Activated CD8-positive, alpha-beta memory T cell treated with anti-CD3 and anti-CD28 coated beads for 48 hours (primary cell): Measurements from ENCODE around the gene RPL37A.
"Not testable (repeated sequence)": the region's sequence is repeated elsewhere in the genome, so short reads cannot be mapped to it uniquely, and the experiment has no call there.

Source experiments
- DNase-seq, 3 experiments: peaks; one replicate each; pipeline ENCODE4 v3.0.0-alpha.2; 2020; ENCODE audit warnings: low read depth in 2 of 3, low spot score in 2 of 3

RPL37A gene

DNA sequence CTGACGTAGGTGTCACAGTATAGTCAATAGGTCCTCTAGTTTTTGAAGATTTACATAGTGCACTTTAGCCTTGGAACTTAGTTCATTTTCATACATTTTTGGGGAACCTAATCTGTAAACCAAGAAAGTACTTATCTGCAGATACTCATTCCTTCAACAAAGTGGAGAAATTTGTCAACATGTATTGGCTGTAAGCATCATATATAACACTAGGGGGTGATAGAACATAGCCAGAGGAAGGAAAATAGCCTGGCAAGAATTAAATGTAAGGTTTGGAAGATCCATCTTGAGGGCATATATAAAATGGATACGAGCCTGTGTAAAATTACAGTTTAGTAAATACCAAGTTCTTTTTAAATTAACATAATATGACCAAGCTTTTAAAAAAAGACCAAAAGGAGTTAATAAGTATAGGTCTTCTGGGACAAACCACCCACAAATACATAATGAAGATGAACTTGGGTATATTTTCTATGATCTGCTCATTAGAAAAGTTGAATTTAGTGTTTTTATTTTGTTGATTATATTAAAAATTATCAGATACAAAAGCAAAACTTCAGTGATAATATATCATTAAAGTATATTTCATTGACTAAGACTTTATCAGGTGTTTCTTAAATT, 18.2 kb downstream of the RPL37A start:
- DNase-seq, result no peak

- DNase-seq, result no peak
Observed at GRCh38 chr2:216517447-216518225, 19.0 kb downstream of the RPL37A start.

DNA sequence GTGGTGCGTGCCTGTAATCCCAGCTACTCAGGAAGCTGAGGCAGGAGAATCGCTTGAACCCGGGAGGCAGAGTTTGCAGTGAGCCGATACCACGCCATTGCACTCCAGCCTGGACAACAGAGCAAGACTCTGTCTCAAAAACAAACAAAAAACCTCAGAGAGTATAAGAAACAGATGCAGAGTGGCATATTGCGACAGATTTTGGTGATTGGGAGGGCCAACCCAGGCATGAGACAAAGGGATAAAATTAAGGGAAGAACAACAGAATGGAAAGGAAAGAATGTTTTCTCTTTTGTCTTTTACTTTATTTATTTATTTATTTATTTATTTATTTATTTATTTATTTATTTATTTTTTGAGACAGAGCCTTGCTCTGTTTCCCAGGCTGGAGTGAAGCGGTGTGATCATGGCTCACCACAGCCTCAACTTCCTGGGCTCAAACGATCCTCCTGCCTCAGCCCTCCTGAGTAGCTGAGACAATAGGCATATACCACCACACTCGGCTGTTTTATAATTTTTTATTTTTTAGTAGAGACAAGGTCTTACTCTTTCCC, 20.0 kb downstream of the RPL37A start:
- DNase-seq, result not testable (repeated sequence)

DNA sequence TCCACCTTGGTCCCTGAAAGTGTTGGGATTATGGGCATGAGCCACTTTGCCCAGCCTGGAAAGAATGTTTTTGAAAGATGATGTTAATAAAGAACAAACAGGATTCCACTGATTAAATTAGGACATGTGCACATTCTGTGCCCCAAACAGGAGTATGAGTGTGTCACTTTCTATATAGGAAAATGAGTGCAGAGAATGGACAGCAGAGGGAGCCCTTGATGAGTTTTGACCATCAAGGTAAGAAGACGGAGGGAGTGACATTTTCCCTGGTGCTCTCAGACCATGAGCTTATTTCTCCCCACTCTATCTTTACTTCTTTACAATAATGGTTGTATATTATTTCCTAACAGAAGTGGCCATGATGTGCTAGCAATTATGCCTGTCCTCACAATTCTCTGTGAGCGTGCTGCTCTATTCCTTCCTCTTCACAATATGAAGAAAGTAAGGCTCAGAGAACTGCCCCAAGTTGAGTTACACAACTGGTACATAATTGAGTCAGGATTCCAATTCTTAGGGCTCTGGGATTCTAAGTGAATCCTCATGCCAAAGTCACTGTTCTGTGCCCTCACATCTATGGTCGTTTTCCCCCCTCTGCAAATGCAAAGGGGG, 20.6 kb downstream of the RPL37A start:
- DNase-seq, result no peak

- no peak for DNase-seq
Observed at GRCh38 chr2:216520112-216520511, 21.5 kb downstream of the RPL37A start.

- DNase-seq, result no peak
Observed at GRCh38 chr2:216522892-216523502, 24.4 kb downstream of the RPL37A start.

GRCh38 chr2:216525972-216526371, 27.3 kb downstream of the RPL37A start:
- no peak for DNase-seq

GRCh38 chr2:216526939-216527338, 28.3 kb downstream of the RPL37A start:
- no peak for DNase-seq

GRCh38 chr2:216527600-216527999, 29.0 kb downstream of the RPL37A start:
- DNase-seq, result no peak

DNA sequence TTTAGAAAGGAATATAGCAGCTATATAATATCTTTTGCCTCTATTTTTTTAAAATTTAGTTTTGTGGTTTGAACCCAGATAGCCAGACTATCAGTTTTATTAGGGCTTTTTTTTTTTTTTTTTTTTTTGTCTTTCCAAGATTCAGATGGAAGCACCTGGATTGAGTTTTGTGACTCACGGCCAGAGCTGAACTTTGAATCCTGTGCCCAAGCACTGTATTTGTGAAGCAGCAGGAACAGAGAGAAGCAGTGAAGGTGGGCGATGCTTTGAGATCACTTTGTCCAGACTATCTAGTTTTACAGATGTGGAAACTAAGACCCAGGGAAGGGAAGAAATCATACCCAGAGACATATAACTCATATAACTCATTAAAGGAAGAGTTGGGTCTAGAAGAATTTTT, 33.9 kb downstream of the RPL37A start:
- no peak for DNase-seq

DNA sequence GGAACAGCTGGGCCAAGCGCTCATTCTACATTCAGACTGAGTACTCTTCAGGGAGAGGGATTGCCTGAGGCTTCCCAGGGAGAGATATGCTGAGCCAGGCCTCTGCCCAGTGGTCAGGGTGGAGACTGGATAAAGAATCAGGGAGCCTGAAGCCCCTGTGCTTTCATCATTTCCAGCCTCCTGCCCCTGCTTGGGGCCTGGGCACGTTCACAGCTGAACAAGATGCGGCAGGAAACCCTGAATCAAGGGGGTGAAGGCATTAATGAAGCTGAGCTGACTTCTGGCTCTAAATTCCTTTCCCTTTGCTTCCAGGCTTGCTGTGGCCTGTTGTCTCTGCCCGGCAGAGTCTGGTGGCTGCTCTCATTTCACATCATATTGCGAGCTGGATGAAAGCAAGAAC, 35.0 kb downstream of the RPL37A start:
- DNase-seq, result no peak

- no peak for DNase-seq
Observed at GRCh38 chr2:216534809-216535208, 36.2 kb downstream of the RPL37A start.

DNA sequence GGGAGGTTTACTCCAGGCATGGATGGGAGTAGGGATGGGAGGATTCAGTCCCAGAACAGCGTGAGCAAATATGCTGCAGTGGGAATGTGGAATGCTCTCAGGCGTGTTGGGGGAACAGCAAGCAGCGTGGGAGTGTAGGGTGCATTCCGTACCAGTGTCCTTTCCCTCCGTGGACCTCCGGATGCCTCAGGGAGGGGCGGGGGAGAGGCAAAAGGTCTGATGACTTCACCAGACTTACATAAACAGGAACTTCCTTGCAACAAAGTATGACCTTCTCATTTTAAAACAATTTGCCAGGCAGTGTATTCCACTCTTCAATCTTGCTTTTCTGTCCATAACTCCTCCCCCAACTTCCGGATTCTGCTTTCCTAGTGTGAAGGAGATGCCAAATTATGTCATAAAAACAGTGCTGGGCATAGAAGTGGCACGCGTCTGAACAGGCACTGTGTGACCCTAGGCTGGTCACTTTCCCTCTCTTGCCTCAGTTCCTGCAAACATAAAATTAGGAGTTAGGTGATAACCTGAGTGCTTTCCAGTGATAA, 36.9 kb downstream of the RPL37A start:
- no peak for DNase-seq

DNA sequence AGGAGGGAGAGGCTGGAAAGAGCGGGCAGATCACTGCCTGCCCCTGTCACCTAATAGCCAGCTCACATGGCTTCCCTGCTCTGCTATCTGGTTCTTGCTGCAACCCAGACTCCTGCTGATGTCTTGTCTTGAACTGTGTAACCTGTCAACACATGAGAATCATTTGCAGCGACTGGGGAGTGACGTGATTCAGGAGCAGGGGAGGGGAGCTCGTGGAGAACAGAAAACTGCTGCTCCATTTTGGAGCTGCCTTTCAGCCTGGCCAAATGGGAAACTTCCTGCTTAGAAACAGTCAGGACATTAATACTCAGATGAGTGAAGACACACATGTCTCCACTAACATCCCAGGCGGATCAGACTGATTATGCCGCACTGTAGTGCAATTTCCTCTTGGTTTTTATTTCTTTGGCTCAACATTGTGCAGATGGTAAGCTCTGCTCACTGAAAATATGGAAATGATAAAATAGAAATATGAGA, 38.1 kb downstream of the RPL37A start:
- no peak for DNase-seq

- no peak for DNase-seq
Observed at GRCh38 chr2:216537366-216537765, 38.7 kb downstream of the RPL37A start.

DNA sequence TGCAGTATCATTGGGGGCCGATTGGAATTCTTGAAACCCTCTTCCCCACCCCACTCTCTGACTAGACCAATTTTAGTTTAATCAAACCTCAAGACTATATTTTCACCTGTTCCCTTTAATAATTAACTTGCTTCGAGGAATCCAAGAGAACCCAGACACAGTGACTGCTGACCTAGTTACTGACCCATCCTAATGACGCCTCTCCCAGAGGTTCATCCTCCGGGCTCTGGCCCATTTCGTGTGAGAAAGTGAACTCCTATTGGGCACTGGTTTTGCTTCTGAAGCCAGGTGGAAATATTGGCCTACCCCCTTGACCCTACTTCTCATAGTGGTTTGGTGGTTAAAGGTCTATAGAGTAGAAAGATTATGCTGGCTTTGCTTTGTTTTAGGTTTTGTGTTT, 39.9 kb downstream of the RPL37A start:
- no peak for DNase-seq

- DNase-seq, result no peak
Observed at GRCh38 chr2:216539120-216539519, 40.5 kb downstream of the RPL37A start.

DNA sequence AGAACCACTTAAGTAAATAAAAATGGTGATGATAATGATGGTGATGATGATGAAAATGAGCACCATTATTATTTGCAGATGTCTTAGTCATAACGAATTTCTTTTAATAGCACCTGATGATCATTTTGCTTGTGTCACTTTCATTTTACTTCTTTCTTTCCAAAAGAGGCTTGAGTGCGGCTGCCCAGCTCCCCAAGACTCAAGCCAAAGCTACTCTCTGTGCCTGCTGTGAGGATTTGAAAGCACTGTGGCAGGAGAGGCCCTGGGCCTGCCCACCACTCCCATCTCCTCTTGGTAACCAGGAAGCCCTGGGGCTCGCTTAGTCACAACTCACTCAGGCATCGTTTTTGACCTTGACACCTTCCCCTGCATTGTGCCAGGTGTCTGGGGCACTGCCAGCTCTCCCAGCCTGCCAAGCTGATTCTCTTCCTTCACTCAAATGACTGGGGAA, 41.2 kb downstream of the RPL37A start:
- no peak for DNase-seq

- DNase-seq, result no peak
Observed at GRCh38 chr2:216540920-216541319, 42.3 kb downstream of the RPL37A start.

DNA sequence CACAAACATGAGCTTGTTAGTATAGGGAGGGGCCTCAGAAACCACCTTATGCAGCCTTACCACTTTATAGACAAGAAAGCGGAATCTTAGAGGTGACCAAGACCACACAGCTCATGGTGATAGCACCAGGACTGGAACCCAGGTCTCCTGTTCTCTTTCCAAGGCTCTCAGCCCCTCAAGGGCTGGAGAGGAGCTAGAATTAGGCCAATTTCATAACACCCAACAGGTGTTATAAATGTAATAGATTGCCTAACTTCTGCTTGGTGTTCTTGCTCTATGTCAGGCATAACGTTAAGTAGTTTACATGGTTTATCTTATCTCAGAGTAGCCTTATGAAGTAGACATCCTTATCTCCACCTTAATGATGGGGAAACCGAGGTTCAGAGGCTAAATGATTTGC, 42.9 kb downstream of the RPL37A start:
- no peak for DNase-seq

- DNase-seq, result no peak
Observed at GRCh38 chr2:216545359-216545758, 46.7 kb downstream of the RPL37A start.
